MG63 (cell line): ENCODE measurements around the gene ZNF628. TPM values are rescaled to one million over a fixed set of nuclear protein-coding genes. Genes with fewer than 3 reads are reported as not detected.

Experiments
- DNase-seq: peaks from one replicate; pipeline ENCODE4 v3.0.0-alpha.2; 2020
- H3K27me3 ChIP-seq: fragments of 250-450 bp; sonication (Bioruptor Pico); 2 replicates; pipeline ENCODE4 v1.5.1; 2020; ENCODE audit warnings: mild to moderate bottlenecking, moderate library complexity
- H3K36me3 ChIP-seq: fragments of 250-450 bp; sonication (Bioruptor Pico); 2 replicates; pipeline ENCODE4 v1.5.1; 2020; ENCODE audit warnings: mild to moderate bottlenecking, moderate library complexity
- H3K4me3 ChIP-seq: fragments of 250-450 bp; sonication (Bioruptor Pico); 2 replicates; pipeline ENCODE4 v1.5.1; 2020; ENCODE audit warnings: mild to moderate bottlenecking, moderate library complexity
- H3K9me3 ChIP-seq: fragments of 250-450 bp; sonication (Bioruptor Pico); 2 replicates; pipeline ENCODE4 v1.5.1; 2020; ENCODE audit warnings: mild to moderate bottlenecking, moderate library complexity
- total RNA-seq: library from RNA; depleted of rRNA; stranded (reverse); fragments of >200 nt; shearing (Covaris generic); gene quantifications from 2 replicates; pipeline ENCODE4 v1.2.3, GENCODE V29; 2014; ENCODE audit warnings: low replicate concordance

ZNF628 gene
- total RNA-seq, 1 experiment from 2014 or later, result 4.0 TPM

- H3K27me3 ChIP-seq, result no peaks in the 10 kb centered on the region
- H3K4me3 ChIP-seq, result no peak overlapping the region
- H3K36me3 ChIP-seq, result peaks cover 10% of the 10 kb centered on the region
- no peaks in the 10 kb centered on the region for H3K9me3 ChIP-seq
- DNase-seq, result no peak
Observed at GRCh38 chr19:55473225-55474012, 3.0 kb upstream of the ZNF628 start.

- Histone ChIP-seq H3K27me3 (no peaks in the 10 kb centered on the region), H3K9me3 (no peaks in the 10 kb centered on the region), H3K36me3 (peaks cover 9% of the 10 kb centered on the region; the same call in 1 of the 2 replicates), H3K4me3 (no peak overlapping the region)
- DNase-seq, result peak; percentile 65
Observed at GRCh38 chr19:55474269-55475265, 1.9 kb upstream of the ZNF628 start.

- no peak for DNase-seq
- no peaks in the 10 kb centered on the region for H3K27me3 ChIP-seq
- peaks cover 12% of the 10 kb centered on the region for H3K36me3 ChIP-seq
- peak overlapping the region; percentile 79 for H3K4me3 ChIP-seq
- no peaks in the 10 kb centered on the region for H3K9me3 ChIP-seq
Observed at GRCh38 chr19:55477905-55478304, 1.5 kb downstream of the ZNF628 start.

- H3K4me3 ChIP-seq, result no peak overlapping the region; the same call in 1 of the 2 replicates
- no peak for DNase-seq
- H3K9me3 ChIP-seq, result no peaks in the 10 kb centered on the region
- no peaks in the 10 kb centered on the region for H3K27me3 ChIP-seq
- H3K36me3 ChIP-seq, result peaks cover 13% of the 10 kb centered on the region
Observed at GRCh38 chr19:55478364-55478763, 1.9 kb downstream of the ZNF628 start.

GRCh38 chr19:55479045-55479444 is 2.6 kb downstream of the ZNF628 start:
- DNase-seq, result no peak
- no peaks in the 10 kb centered on the region for H3K9me3 ChIP-seq
- H3K36me3 ChIP-seq, result peaks cover 18% of the 10 kb centered on the region
- H3K27me3 ChIP-seq, result no peaks in the 10 kb centered on the region
- no peak overlapping the region for H3K4me3 ChIP-seq

- Histone ChIP-seq H3K27me3 (no peaks in the 10 kb centered on the region), H3K4me3 (no peak overlapping the region), H3K9me3 (no peaks in the 10 kb centered on the region), H3K36me3 (peaks cover 21% of the 10 kb centered on the region)
- DNase-seq, result no peak
Observed at GRCh38 chr19:55479451-55480230, 3.2 kb downstream of the ZNF628 start.

GRCh38 chr19:55481148-55481793 is 4.9 kb downstream of the ZNF628 start:
- H3K36me3 ChIP-seq, result peaks cover 26% of the 10 kb centered on the region
- no peak overlapping the region for H3K4me3 ChIP-seq
- no peaks in the 10 kb centered on the region for H3K27me3 ChIP-seq
- DNase-seq, result no peak
- H3K9me3 ChIP-seq, result no peaks in the 10 kb centered on the region

- H3K27me3 ChIP-seq, result no peaks in the 10 kb centered on the region
- peaks cover 26% of the 10 kb centered on the region for H3K36me3 ChIP-seq
- no peak for DNase-seq
- H3K9me3 ChIP-seq, result no peaks in the 10 kb centered on the region
- H3K4me3 ChIP-seq, result no peak overlapping the region
Observed at GRCh38 chr19:55481794-55482155, 5.4 kb downstream of the ZNF628 start.

- no peak overlapping the region for H3K4me3 ChIP-seq
- peaks cover 26% of the 10 kb centered on the region for H3K36me3 ChIP-seq
- H3K27me3 ChIP-seq, result no peaks in the 10 kb centered on the region
- no peak for DNase-seq
- no peaks in the 10 kb centered on the region for H3K9me3 ChIP-seq
Observed at GRCh38 chr19:55482156-55482961, 5.9 kb downstream of the ZNF628 start.

GRCh38 chr19:55482967-55483705 is 6.7 kb downstream of the ZNF628 start:
- Histone ChIP-seq H3K27me3 (no peaks in the 10 kb centered on the region), H3K4me3 (no peak overlapping the region)
- no peak for DNase-seq

GRCh38 chr19:55483706-55484592 is 7.5 kb downstream of the ZNF628 start:
- no peak for DNase-seq
- peaks cover 18% of the 10 kb centered on the region for H3K36me3 ChIP-seq
- no peaks in the 10 kb centered on the region for H3K27me3 ChIP-seq
- no peaks in the 10 kb centered on the region for H3K9me3 ChIP-seq
- peak overlapping the region; percentile 60 for H3K4me3 ChIP-seq

More at GRCh38 chr19:55482967-55483705, 6.7 kb downstream of the ZNF628 start:
- Histone ChIP-seq H3K9me3 (no peaks in the 10 kb centered on the region), H3K36me3 (peaks cover 20% of the 10 kb centered on the region)

GRCh38 chr19:55484593-55485438 is 8.4 kb downstream of the ZNF628 start, which contains the start of gene NAT14:
TSS of gene NAT14 (plus strand) at chr19:55485188. CDS start at chr19:55485709, 521 bp downstream.
- Histone ChIP-seq H3K27me3 (no peaks in the 10 kb centered on the region), H3K9me3 (no peaks in the 10 kb centered on the region), H3K36me3 (peaks cover 18% of the 10 kb centered on the region), H3K4me3 (peak within 1 kb of the TSS; percentile 60)
- peak; percentile 74 for DNase-seq

- Histone ChIP-seq H3K4me3 (peak overlapping the region; percentile 60), H3K9me3 (no peaks in the 10 kb centered on the region), H3K27me3 (no peaks in the 10 kb centered on the region), H3K36me3 (peaks cover 18% of the 10 kb centered on the region)
- DNase-seq, result no peak
Observed at GRCh38 chr19:55485439-55486011, 9.1 kb downstream of the ZNF628 start.
